ELR (cell line): ENCODE data around the gene IDH3A.

Experiments
- DNase-seq: peaks from one replicate; pipeline ENCODE4 v3.0.0-alpha.2; 2015; ENCODE audit warnings: low read depth

The IDH3A gene

GRCh38 chr15:78149068-78149804 lies at the start of gene IDH3A:
Gene IDH3A (plus strand): TSS chr15:78149362. CDS start chr15:78149404, 42 bp downstream.
- peak; percentile 96 for DNase-seq

DNA sequence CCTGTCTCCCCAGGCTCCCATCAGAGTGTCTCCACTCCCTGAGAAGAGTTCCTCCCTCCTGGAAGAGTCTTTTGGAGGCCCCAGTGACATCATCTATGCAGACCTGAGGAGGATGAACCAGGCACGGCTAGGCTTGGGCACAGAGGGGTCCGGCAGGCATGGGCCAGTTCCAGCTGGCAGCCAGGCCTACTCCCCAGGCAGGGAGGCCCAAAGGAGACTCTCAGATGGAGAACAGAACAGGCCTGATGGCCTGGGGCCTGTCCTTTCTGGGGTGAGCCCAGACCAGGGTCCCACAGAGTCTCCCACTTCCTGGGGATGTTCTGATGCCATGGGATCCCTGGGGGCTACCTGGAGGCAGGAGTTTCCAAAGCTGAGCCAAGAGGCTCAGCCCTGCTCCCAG lies 48.3 kb upstream of the IDH3A start:
- DNase-seq, result no peak

DNA sequence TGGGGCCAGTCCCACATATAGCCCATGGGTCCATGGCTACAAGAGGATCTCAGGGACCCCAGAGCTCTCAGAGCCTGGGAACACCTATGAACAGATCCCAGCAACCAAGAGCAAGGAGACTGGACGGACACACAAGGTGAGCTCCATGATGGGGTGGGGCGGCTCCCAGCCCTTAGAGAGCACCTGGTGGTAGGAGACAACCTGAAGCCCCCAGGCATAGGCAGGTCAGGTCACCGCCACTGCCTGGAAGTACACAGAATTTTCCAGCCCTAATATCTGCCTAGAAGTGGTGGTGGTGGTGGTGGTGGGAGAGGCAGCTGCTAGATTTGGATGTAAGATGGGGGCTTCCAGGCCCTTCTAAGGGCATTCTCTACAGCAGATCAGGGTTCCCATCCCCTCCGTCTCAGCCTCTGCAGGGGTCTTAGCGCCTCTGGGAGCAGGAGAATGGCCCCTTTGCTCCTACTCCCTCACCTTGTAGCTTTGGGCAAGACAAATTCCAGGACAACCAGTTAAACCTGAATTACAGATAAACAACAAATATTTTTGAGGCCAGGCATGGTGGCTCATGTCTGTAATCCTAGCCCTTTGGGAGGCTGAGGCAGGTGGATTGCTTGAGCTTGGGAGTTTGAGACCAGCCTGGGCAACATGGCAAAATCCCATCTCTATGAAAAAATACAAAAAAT lies 47.6 kb upstream of the IDH3A start:
- no peak for DNase-seq

GRCh38 chr15:78102211-78102610 lies 47.0 kb upstream of the IDH3A start:
- DNase-seq, result no peak

GRCh38 chr15:78102741-78103140 lies 46.4 kb upstream of the IDH3A start:
- no peak for DNase-seq

DNA sequence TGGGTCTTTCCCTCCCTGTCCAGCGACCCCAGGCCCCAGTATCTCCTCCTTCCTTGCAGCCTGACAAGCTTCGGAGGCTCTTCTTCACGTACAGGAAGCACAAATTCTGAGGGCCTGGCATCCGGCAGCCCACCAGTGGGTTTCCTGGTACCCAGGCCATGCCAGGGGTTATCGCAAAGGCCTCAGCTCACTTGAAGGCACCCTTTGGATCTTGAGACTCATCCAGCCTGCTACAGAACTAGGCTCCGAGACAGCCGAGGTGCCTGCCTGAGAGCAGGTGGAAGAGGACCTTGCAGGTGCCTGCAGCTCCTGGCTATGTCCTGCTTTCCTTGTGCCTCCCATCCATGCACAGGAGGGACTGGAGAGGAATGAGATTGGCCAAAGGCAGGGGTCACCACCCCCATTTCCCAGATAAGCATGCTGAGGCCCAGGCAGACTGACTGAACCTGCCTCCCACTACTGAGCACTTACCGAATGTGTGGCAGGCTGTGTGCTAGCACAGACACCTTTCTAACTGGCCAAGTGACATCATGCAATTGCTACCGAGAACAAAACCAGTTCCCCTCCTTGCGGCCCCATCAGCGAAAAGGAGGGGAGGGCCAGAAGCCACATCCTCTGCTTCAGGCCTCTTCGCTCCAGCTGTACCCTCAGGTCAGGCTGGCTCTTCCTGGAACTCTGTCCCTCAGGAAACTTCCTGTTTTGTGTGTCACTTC lies 45.6 kb upstream of the IDH3A start:
- DNase-seq, result no peak

- DNase-seq, result no peak
These were observed 45.1 kb upstream of the IDH3A start for GRCh38 chr15:78104119-78104479.

DNA sequence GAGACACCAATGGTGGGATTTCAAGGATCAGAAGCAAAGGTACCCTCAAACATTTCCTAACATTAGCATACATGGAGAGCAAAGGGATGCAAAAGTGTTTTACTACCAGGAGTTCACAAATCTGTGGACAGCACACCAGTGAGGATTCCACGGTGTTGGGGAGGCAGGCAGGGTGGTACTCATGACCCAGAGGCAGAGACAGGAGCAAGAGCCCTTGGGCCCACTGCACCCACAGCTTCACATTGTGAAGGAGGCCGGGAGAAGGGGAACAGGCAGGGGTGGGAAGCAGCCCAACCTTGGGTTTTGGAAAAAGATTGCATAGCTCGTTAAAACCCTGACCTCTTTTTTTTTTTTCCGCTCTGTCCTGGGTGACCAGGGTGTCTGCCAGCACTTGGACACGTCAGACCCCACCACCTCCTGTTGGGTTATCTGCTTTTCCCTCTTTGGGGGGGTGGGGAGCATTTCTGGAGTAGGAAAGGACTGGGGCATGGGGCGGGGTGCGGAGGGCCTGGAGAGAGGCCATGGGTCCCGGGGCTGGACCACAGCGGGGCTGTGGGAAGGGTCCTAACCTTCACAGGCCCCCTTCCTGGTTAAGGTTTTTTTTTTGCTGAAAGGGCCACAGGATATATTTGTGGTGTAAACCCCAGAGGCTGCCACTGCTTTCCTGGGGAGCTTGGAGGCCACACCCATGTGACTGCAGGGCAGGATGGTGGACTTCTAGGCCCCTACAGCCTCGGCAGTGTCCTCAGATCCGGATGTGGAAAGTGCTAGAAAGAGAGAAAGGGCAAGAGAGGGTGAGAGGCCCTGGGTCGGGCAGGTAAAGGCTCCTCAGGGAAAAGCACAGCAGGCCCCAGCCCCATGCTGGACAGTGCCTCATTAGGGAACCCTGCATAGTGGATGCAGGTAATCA lies 44.3 kb upstream of the IDH3A start:
- no peak for DNase-seq

DNA sequence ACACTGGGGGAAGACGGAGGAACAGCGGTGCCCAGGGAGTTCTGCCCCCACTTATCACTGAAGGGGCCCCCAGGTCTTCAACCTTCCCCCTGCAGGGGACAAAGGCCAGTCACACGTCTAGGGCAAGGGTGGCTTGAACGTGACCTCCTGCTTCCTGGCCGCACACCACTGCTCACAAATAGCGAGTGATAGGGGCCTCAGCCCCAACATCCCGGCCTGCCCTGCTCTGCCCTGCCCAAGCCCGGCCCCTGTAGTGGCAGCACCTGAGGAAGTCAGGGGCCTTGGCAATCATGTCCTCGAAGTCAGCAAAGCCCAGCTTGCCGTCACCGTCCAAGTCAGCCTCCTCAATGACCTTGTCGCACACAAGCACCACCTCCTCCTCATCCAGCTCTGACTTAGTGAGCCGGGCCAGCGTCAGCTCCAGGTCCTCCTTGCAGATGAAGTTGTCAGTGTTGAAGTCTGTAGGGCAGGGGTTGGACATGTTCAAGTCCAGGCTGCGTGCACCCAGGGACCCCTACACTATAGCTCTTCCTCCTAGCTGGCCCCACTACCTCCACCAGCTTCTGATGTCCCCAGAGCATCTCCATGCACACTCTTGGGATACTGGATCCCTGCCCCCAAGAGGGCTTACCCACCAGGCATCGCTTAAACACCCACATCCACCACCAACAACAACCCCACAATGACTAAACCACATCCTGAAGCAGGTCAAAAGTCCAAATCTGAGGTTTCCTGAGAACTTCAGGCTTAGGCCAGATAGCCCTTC lies 43.5 kb upstream of the IDH3A start:
- DNase-seq, result peak; percentile 36

DNA sequence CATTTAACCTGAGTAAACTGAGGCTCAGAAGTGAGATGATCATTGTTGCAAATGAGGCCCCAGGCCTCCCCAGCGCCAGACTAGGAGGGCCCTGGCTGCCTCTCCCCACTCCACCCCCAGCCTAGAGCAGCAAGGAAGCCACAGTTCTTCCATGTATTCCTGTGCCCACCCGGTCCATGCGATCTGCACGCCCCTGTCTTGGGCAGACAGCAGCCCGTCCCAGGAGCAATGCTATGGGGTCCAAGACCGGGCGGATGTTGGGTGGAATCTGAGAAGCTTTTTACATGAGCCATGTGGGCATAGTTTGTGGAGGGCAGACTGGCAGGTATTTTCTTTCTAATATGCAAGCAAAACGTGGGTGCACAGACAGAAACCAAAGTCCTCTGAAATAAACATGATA lies 41.7 kb upstream of the IDH3A start:
- DNase-seq, result no peak

DNA sequence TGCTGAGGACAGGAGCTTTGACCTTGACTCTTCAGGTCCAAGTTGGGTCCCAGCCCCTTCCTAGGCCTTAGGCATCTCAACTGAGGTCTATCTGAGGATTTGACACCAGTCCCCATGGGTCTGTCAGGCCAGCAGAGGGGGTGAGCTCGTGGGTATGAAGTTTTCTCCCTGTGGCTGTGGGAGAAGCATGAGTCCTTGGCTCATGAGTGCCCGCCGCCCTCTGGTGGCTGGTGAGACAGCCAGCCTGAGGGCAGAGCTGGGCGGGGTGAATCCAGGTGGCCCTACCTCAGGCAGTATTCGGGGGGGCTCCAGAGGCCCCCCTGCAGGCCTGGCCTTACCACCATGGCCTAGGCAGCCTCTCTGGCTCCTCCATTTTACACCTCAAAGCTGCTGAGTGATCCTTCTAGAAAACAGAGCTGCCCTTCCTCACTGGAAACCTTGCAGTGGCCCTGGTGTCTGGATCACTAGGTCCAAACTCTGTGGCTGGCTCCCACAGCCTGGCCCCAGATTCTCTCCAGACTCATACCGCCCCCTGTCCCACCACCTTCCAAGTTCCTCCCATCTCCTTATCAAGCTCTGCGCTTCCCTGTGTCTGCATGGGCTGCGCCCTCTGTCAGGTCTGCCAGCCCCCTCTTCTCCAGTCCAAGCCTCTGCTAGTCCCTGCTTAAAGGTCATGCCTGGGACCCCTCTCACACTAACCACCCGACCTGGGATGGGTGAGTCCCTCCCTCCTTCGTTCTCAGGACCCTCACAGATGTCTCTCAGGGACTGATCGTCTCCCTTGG lies 40.7 kb upstream of the IDH3A start:
- DNase-seq, result peak; percentile 87

DNA sequence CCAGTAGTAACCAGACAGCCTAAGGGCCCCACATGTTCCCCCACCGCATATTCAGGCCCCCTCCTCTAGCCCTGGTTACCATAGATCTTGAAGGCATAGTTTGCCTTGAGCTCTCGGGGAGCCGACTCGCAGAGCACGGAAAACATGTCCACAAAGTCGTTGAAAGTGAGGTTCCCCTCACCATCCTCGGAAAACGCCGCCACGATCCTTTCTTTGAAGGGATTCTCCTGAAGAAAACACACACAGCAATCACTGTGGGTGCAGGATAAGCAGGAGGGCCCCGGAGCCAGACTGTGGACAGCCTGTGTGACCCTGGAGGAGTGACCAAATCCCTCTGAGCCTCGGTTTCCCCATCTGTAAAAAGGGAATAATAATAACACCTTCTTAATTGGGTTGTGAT lies 40.0 kb upstream of the IDH3A start:
- no peak for DNase-seq

DNA sequence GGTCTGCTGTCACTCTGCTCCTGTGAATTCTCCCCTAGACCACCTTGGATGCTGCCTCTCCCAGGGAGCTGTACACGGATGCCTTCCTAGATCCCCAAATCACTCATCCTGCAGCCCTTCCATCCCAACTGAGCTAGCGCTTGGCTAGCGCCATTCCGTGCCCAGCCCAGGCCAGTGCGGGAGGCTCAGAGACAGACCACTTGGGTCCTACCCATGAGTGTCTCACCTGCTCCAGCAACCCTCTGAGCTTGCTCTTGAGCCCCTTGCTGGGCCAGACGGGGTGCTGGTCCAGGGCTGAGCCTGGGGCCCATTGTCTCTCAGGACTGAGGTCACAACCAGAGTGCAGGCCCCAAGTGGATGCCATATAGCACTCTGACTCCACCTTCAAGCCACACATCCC lies 39.1 kb upstream of the IDH3A start:
- DNase-seq, result no peak

- no peak for DNase-seq
These were observed 38.2 kb upstream of the IDH3A start for GRCh38 chr15:78110916-78111475.

GRCh38 chr15:78111788-78112187 lies 37.4 kb upstream of the IDH3A start:
- no peak for DNase-seq

DNA sequence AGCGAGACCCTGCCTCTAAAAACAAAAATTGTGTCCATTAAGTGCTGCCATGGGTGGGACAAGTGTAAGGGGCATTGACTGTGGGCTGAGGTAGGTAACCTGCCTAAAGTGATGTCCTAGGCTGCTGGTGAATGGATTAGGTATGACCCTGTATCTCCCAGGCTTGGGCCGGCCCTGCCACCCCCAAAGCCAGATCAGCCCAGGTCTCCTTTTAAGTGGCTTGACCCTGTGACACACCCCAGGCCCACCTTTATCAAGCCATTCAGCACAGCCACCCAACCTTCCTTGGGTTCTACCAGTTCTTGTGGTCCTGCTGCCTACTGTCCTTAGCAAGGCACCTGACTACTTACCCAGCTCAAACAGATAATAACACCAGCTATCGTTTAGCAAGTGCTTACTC lies 36.6 kb upstream of the IDH3A start:
- no peak for DNase-seq

- DNase-seq, result no peak
These were observed 28.6 kb upstream of the IDH3A start for GRCh38 chr15:78120523-78120922.

DNA sequence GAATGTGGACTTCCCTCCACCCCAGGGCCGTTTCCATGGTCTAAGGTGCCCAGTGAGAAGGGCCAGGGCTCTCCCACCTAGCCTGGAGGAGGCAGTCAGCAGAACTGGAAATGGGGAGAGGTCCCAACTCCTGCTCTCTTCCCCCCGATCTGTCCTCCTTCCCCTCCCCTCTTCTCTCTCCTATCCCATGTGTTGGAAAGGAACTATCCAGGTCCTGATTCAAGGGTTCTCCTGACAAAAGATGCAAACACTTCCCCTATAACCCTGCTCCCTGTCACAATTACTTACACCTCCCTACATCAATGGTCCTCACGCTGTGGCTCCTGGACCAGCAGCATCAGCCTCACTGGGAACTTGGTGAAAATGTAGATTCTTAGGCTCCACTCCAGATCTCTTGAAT lies 23.9 kb upstream of the IDH3A start:
- DNase-seq, result no peak

- DNase-seq, result no peak
These were observed 21.3 kb upstream of the IDH3A start for GRCh38 chr15:78127882-78128281.

- DNase-seq, result no peak
These were observed 19.9 kb upstream of the IDH3A start for GRCh38 chr15:78129077-78129750.
